Common myeloid progenitor, CD34-positive (primary cell): ENCODE results near the gene SSR3.
"Not testable (repeated sequence)": the region's sequence is repeated elsewhere in the genome, so short reads cannot be mapped to it uniquely, and the experiment has no call there.

Experiments
- CTCF ChIA-PET: fragments of 350-600 bp; sonication (Branson Sonifier 250); formaldehyde crosslinking; loops from one replicate; lab custom pipeline; 2021; ENCODE audit warnings: antibody characterized with exemption; lab: Charles Lee
- POLR2A ChIA-PET: fragments of 350-600 bp; sonication (Branson Sonifier 250); formaldehyde crosslinking; loops from one replicate; lab custom pipeline; 2021; ENCODE audit warnings: antibody characterized with exemption; lab: Charles Lee
- DNase-seq, 3 donors: peaks; one replicate each; pipeline versions ENCODE4 v3.0.0 to v3.0.0-alpha.2; 2013
- H3K27ac ChIP-seq, 2 experiments: 1 replicate in 1 of 2; 2 replicates in 1 of 2; pipeline ENCODE4 v1.7.0; 2013; ENCODE audit warnings: inconsistent platforms in 2 of 2, low read length in 2 of 2, mild to moderate bottlenecking in 2 of 2, low read depth in 1 of 2, moderate library complexity in 1 of 2; ENCODE audit not compliant: severe bottlenecking in 2 of 2, insufficient read depth in 1 of 2, poor library complexity in 1 of 2
- H3K27me3 ChIP-seq, 5 experiments: replicated peaks in 2 of 5; 1 replicate in 3 of 5; 2 replicates in 2 of 5; pipeline versions ENCODE4 v1.6.1 to v1.7.0; 2013; ENCODE audit warnings: low read length in 4 of 5, mild to moderate bottlenecking in 2 of 5, moderate library complexity in 2 of 5, inconsistent platforms in 1 of 5; ENCODE audit not compliant: insufficient read depth in 5 of 5, control insufficient read depth in 4 of 5
- H3K36me3 ChIP-seq, 4 experiments: 1 replicate in 2 of 4; 2 replicates in 2 of 4; pipeline versions ENCODE4 v1.6.1 to v1.7.0; 2013; ENCODE audit warnings: low read length in 3 of 4, control low read depth in 1 of 4, mild to moderate bottlenecking in 1 of 4; ENCODE audit not compliant: control insufficient read depth in 4 of 4, insufficient read depth in 4 of 4
- H3K4me1 ChIP-seq, 4 experiments: 1 replicate in 3 of 4; 2 replicates in 1 of 4; pipeline versions ENCODE4 v1.6.1 to v1.7.1; 2013; ENCODE audit warnings: low read length in 3 of 4, mild to moderate bottlenecking in 3 of 4, control low read depth in 1 of 4, inconsistent platforms in 1 of 4, moderate library complexity in 1 of 4; ENCODE audit not compliant: control insufficient read depth in 4 of 4, insufficient read depth in 4 of 4; ENCODE audit errors: control extremely low read depth in 1 of 4
- H3K4me3 ChIP-seq, 7 experiments: 1 replicate in 4 of 7; 2 replicates in 3 of 7; pipeline versions ENCODE4 v1.5.1 to v1.7.0; 2013; ENCODE audit warnings: mild to moderate bottlenecking in 7 of 7, low read length in 6 of 7, moderate library complexity in 6 of 7, inconsistent platforms in 2 of 7, low read depth in 2 of 7, control low read depth in 1 of 7; ENCODE audit not compliant: insufficient read depth in 4 of 7, control insufficient read depth in 1 of 7; ENCODE audit errors: extremely low read depth in 1 of 7
- H3K9me3 ChIP-seq, 5 experiments: 1 replicate in 4 of 5; 2 replicates in 1 of 5; pipeline versions ENCODE4 v1.6.1 to v1.7.1; 2013; ENCODE audit warnings: low read length in 4 of 5, mild to moderate bottlenecking in 2 of 5, inconsistent platforms in 1 of 5, low read depth in 1 of 5, moderate library complexity in 1 of 5; ENCODE audit not compliant: control insufficient read depth in 4 of 5, insufficient read depth in 2 of 5; ENCODE audit errors: control extremely low read depth in 1 of 5
- whole genome bisulfite sequencing: methylation state at CpG from one replicate; pipeline ENCODE4 v1.1.5; 2013; ENCODE audit not compliant: insufficient coverage; 5-methylcytosine and 5-hydroxymethylcytosine counted together

Gene SSR3

DNA sequence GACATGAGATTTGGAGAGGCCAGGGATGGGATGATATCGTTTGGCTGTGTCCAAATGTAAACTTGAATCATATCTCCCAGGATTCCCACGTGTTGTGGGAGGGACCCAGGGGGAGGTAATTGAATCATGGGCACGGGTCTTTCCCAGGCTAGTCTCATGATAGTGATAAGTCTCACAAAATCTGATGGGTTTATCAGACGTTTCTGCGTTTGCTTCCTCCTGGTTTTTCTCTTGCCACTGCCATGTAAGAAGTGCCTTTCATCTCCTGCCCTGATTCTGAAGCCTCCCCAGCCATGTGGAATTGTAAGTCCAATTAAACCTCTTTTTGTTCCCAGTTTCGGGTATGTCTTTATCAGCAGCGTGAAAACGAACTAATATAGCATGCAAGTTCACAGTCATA lies 7.6 kb upstream of the SSR3 start:
- H3K36me3 ChIP-seq, H3K4me3 ChIP-seq, H3K9me3 ChIP-seq, H3K27ac ChIP-seq, DNase-seq, POLR2A ChIA-PET, H3K27me3 ChIP-seq, H3K4me1 ChIP-seq: not testable (repeated sequence)
- 100% methylated on average over 5 of the region's 8 CpGs for WGBS
- CTCF ChIA-PET: interaction anchor here (1.2 to 1.9 kb wide), 2 partner anchors 7 to 20 kb away, joined by 3 to 4 read pairs; partner anchors contain the start of gene SSR3

DNA sequence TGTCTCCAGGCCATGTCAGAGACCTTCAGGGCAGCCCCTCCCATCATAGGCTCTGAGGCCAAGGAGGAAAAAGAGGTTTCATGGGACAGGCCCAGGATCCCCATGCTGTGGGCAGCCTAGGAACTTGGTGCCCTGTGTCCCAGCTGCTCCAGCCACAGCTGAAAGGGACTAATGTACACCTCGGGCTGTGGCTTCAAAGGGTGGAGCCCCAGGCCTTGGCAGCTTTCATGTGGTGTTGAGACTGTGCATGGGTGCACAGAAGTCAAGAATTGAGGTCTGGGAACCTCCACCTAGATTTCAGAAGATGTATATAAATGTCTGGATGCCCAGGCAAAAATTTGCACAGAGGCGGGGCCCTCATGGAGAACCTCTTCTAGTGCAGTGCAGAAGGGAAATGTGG lies 6.6 kb upstream of the SSR3 start:
- Histone ChIP-seq H3K4me3 (no peak overlapping the region), H3K36me3 (no peaks in the 10 kb centered on the region), H3K27me3 (no peaks in the 10 kb centered on the region), H3K4me1 (peaks cover 0 to 9% (median 0%) of the 10 kb centered on the region in 4 experiments), H3K27ac (no peak overlapping the region), H3K9me3 (no peaks in the 10 kb centered on the region)
- WGBS: 100% methylated on average over 1 of the region's 2 CpGs
- no peak for DNase-seq
- ChIA-PET CTCF (interaction anchor here (1.2 kb wide), 1 partner anchor 20 kb away, joined by 3 read pairs; no protein-coding TSS in a partner anchor), POLR2A (interaction anchor here (0.6 kb wide), 1 partner anchor 47 kb away, joined by 3 read pairs; no protein-coding TSS in a partner anchor)

- no CpG with 5 or more reads among the region's 1 CpG for WGBS
- H3K36me3 ChIP-seq: no peaks in the 10 kb centered on the region
- H3K9me3 ChIP-seq: no peaks in the 10 kb centered on the region
- H3K4me3 ChIP-seq: no peak overlapping the region
- no peak overlapping the region for H3K27ac ChIP-seq
- no peak for DNase-seq
- POLR2A ChIA-PET: no interaction called here
- no peaks in the 10 kb centered on the region for H3K27me3 ChIP-seq
- H3K4me1 ChIP-seq: peaks cover under 1 to 9% (median 4%) of the 10 kb centered on the region in 4 experiments
- CTCF ChIA-PET: interaction anchor here (0.9 kb wide), 1 partner anchor 119 kb away, joined by 3 read pairs; no protein-coding TSS in a partner anchor
Observed at GRCh38 chr3:156559321-156559720, 4.4 kb upstream of the SSR3 start.

DNA sequence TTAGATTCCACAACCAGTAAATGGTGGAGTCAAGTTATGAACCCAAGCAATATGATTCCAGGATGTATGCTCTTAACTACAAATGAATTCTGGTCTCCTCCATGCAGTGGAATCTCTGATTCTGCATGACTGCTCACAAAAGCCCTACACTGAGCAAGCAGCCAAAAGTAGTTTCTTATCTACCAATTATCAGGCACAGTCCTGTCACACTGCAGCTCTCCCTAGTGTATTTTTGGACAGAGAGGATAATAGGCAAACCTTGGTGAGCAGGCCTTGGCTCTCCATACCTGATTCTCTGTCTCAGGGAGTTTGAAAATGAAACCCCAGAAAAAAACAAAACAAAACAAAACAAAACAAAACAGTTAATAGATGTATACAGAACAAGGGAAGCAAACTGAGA lies 3.5 kb upstream of the SSR3 start:
- ChIA-PET POLR2A (no interaction called here), CTCF (interaction anchor here (0.8 kb wide), 1 partner anchor 115 kb away, joined by 4 read pairs; no protein-coding TSS in a partner anchor)
- no peak for DNase-seq
- no peaks in the 10 kb centered on the region for H3K9me3 ChIP-seq
- no peak overlapping the region for H3K27ac ChIP-seq
- no peak overlapping the region for H3K4me3 ChIP-seq
- H3K4me1 ChIP-seq: peaks cover 7 to 16% (median 12%) of the 10 kb centered on the region in 4 experiments
- H3K36me3 ChIP-seq: no peaks in the 10 kb centered on the region
- no peaks in the 10 kb centered on the region for H3K27me3 ChIP-seq

- 0% methylated on average over 7 of the region's 11 CpGs for WGBS
- no peak for DNase-seq
- Histone ChIP-seq H3K4me1 (peaks cover 12 to 26% (median 18%) of the 10 kb centered on the region in 4 experiments), H3K36me3 (peaks cover 0 to 30% (median 10%) of the 10 kb centered on the region in 4 experiments), H3K27me3 (no peaks in the 10 kb centered on the region), H3K27ac (peak overlapping the region; percentile 77 to 90), H3K9me3 (no peaks in the 10 kb centered on the region), H3K4me3 (peak overlapping the region; percentile 77 to 98 (median 90))
- ChIA-PET CTCF (interaction anchor here (0.8 to 2.2 kb wide), 11 partner anchors 8 to 583 kb away, joined by 3 to 19 read pairs (median 4); no protein-coding TSS in a partner anchor), POLR2A (interaction anchor here (1.2 to 1.4 kb wide), 2 partner anchors 90 to 120 kb away, joined by 3 to 4 read pairs; partner anchors contain the start of gene TIPARP)
Observed at GRCh38 chr3:156554515-156554841, 439 bp downstream of the SSR3 start.

DNA sequence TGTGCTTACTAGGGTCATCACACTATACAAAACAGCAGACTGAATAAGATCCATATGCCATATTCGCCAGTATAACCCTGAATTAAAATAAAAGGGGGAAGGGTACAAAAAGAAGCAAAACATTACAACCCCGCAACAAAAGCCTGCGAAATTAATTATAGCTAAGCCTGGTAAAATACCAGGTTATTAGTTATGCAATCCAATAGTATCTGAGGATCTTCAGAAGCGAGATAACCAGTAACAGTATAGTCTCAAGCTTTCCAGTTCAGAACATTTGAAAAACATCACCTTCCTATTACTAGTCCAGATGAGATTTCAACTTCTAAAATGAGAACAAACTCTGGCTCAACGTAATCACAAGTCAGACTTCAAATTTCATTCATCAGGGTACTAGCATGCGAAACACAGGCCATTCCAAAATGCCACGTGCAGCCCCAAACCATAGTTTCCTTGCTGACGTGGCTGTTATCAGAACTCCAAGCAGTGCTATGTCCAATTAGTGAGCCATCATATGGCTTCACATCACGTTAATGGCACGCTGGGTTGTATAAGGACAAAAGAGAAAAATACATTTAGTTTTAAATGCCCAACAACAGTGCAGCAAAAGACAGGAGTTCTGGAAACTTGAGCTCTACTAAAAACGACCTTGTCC lies 1.1 kb downstream of the SSR3 start:
- peak in 1 of 3 donors; percentile 26 for DNase-seq
- POLR2A ChIA-PET: interaction anchor here (1.4 kb wide), 1 partner anchor 90 kb away, joined by 4 read pairs; no protein-coding TSS in a partner anchor
- no peaks in the 10 kb centered on the region for H3K9me3 ChIP-seq
- peak overlapping the region in 6 of 7 experiments; percentile 77 to 98 (median 94) for H3K4me3 ChIP-seq
- CTCF ChIA-PET: interaction anchor here (0.8 to 2.2 kb wide), 7 partner anchors 11 to 584 kb away, joined by 3 to 19 read pairs (median 6); no protein-coding TSS in a partner anchor
- H3K36me3 ChIP-seq: peaks cover 0 to 36% (median 11%) of the 10 kb centered on the region in 4 experiments
- peaks cover 12 to 26% (median 18%) of the 10 kb centered on the region in 4 experiments for H3K4me1 ChIP-seq
- 63% methylated on average over 6 of the region's 11 CpGs for WGBS
- no peaks in the 10 kb centered on the region for H3K27me3 ChIP-seq
- peak overlapping the region; percentile 77 to 90 for H3K27ac ChIP-seq

DNA sequence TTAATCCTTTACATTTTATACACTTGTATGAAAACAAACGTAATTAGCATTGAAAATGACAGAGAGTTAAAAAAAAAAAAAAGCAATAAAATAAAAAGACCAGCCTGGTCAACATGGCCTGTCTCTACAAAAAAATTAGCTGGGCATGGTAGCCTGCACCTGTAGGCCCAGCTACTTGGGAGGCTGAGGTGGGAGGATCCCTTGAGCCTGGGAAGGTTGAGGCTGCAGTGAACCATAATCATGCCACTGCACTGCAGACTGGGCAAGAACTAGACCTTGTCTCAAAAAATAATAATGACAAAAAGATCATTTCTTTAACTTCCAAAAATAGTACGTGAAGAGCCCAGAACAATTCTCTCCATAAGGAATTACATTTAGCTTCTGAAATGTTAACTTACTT lies 1.9 kb downstream of the SSR3 start:
- Histone ChIP-seq H3K27ac (no peak overlapping the region), H3K36me3 (peaks cover 3 to 44% (median 16%) of the 10 kb centered on the region in 4 experiments), H3K27me3 (no peaks in the 10 kb centered on the region), H3K4me1 (peaks cover 12 to 26% (median 18%) of the 10 kb centered on the region in 4 experiments), H3K4me3 (peak overlapping the region in 1 of 7 experiments; percentile 90), H3K9me3 (no peaks in the 10 kb centered on the region)
- no peak for DNase-seq
- POLR2A ChIA-PET: no interaction called here
- CTCF ChIA-PET: no interaction called here
- WGBS: 100% methylated on average over 1 of the region's 2 CpGs
